Activated CD8-positive, alpha-beta memory T cell treated with anti-CD3 and anti-CD28 coated beads, Interleukin-2, amount 10 ng/mL, durations not matched to agents 7 days and 5 days (primary cell): ENCODE data around the gene FAM163B. TPM values are rescaled to one million over a fixed set of nuclear protein-coding genes. Genes with fewer than 3 reads are reported as not detected.

Source experiments
- ATAC-seq: fragments of 150-1000 bp; cut with Tn5 transposase; one replicate; pipeline ENCODE4 v1.10.0; 2021; ENCODE audit warnings: moderate library complexity
- CTCF ChIA-PET: fragments of 350-600 bp; sonication (Branson Sonifier 250); formaldehyde crosslinking; loops from one replicate; lab custom pipeline; 2021; ENCODE audit warnings: antibody characterized with exemption; lab: Charles Lee
- DNase-seq: peaks from one replicate; pipeline ENCODE4 v3.0.0-alpha.2; 2020
- H3K27ac Mint-ChIP-seq: one replicate; pipeline ENCODE4 v1.8.0; 2021; ENCODE audit warnings: mild to moderate bottlenecking, mixed read lengths
- H3K27me3 Mint-ChIP-seq: one replicate; pipeline ENCODE4 v1.8.0; 2021; ENCODE audit warnings: mixed read lengths
- H3K36me3 Mint-ChIP-seq: one replicate; pipeline ENCODE4 v1.8.0; 2021; ENCODE audit warnings: mild to moderate bottlenecking, mixed read lengths
- H3K4me1 Mint-ChIP-seq: one replicate; pipeline ENCODE4 v1.8.0; 2021; ENCODE audit warnings: mixed read lengths
- H3K4me3 Mint-ChIP-seq: one replicate; pipeline ENCODE4 v1.8.0; 2021; ENCODE audit warnings: mild to moderate bottlenecking, moderate library complexity, mixed read lengths
- H3K9me3 Mint-ChIP-seq: one replicate; pipeline ENCODE4 v1.8.0; 2022; ENCODE audit warnings: low read depth, mixed read lengths
- total RNA-seq, 2 experiments: library from RNA; stranded (reverse); gene quantifications; one replicate each; pipeline ENCODE4 v1.2.3, GENCODE V29; 2021

The FAM163B gene
- total RNA-seq = not detected

DNA sequence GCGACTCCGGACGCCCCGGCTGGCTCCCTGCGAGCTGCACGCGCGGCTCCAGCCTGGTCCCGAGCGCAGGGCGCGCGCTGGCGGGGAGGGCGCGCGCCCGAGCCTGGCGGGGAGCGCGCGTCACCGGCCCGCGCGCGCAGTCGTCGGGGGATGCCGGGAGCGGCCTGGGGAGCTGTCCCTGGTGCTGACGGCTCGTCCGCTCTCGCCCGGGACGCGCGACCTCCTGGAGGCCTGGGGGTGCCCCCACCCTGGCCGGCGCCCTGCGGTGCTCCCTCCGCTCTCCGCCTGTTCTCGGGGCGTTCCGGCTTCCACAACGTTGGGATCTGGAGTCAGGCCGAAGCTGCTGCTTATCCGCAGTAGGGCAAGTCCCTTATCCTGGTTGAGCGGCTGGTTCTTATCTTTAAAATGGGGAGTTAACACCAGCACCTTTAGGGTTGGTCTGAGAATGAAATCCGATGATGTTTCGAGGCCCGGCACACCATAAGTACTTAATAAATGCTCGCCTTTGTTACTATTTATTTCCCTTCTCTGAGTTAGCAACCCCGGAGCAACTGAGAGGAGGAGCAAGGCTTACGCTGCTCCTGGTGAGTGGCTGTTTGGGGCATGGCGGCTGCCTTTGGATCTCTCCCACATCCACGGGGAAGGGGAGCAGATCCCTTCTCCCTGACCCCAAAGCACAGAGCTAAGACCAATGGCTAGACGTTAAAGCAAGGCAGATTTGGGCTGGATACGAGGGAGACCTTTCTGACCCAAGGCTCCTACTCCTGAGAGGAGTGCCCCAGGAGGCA lies at the start of gene FAM163B:
FAM163B (minus strand) TSS at position 79 of the 788 bp plus-strand sequence. CDS start 29,166 bp downstream, outside the sequence.
- CTCF ChIA-PET = interaction anchor here (0.6 to 0.8 kb wide), 3 partner anchors 16 to 173 kb away, joined by 3 read pairs; no protein-coding TSS in a partner anchor
- Mint-ChIP-seq H3K4me1 (peaks cover 5% of the 10 kb centered on the region), H3K27ac (no peak within 1 kb of the TSS), H3K36me3 (no peaks in the 10 kb centered on the region), H3K9me3 (no peaks in the 10 kb centered on the region), H3K27me3 (peaks cover 53% of the 10 kb centered on the region), H3K4me3 (no peak within 1 kb of the TSS)
- DNase-seq = no peak
- ATAC-seq = peak; percentile 51

DNA sequence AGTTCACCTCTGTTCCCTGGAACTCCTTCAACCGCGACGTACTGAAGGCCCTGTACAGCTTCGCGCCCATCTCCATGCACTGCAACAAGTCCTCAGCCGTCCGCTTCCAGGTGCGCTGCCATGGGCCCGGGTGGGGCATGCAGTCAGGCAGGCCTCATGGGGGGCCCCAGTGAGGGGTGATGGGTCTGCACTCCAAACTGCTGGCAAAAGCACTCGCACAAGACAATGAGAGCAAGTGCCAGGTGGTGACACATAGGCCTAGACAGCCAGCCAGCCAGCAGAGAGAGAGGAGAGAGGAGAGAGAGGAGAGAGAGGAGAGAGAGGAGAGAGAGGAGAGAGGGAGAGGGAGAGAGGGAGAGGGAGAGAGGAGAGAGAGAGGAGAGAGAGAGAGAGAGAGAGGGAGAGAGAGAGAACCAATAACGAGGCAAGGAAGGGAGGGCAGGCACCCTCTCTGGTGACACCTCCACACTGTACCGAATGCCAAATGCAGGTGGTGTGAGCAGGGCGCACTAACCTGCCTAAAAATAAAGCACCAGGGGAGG lies 48.0 kb upstream of the FAM163B start:
- no peak for DNase-seq
- Mint-ChIP-seq H3K9me3 (no peaks in the 10 kb centered on the region), H3K36me3 (no peaks in the 10 kb centered on the region), H3K27me3 (peaks cover 60% of the 10 kb centered on the region), H3K27ac (no peak overlapping the region), H3K4me3 (no peak overlapping the region), H3K4me1 (no peaks in the 10 kb centered on the region)
- CTCF ChIA-PET = interaction anchor here (0.9 to 1.9 kb wide), 6 partner anchors 10 to 125 kb away, joined by 3 to 6 read pairs (median 4); no protein-coding TSS in a partner anchor
- no peak for ATAC-seq

DNA sequence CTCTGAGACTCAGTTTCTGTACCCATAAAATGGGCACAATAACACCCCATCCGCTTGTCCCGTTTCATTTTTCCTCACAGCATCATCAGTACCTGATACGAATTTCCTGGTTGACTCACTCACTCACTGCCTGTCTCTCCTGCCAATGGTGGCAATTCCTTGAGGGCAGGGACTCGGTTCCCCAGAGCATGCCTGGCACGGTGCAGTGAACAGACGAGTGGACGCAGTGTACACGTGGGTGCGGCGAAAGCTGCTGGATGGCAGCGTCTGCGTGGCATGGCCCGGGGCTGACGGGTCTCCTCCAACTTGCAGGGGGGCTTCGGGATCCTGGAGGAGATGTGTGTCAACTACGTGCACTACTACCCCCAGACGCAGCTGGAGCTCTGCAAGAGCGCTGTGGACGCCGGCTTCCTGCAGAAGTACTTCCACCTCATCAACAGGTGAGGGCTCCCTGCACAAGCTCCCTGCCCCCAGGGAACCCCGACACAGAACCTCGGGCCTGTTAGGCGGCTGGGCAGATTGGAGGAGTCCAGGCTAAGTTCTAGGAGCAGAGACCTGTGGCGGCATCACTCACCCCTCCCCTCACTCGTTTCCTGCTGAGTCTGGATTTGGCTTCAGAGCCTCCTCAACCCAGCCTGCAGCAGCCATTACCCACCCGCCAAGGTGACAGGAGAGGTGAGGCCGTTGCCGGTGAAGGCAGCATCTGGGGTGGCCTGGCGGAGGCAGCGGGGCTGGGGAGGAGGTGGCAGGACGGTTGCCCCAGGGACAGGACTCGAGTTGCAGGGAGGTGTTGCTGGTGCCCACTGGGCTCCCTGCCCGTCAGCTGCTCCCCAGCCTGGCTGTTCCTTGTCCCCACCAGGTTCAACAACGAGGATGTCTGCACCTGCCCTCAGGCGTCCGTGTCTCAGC lies 47.3 kb upstream of the FAM163B start:
- no peak overlapping the region for H3K4me3 Mint-ChIP-seq

DNA sequence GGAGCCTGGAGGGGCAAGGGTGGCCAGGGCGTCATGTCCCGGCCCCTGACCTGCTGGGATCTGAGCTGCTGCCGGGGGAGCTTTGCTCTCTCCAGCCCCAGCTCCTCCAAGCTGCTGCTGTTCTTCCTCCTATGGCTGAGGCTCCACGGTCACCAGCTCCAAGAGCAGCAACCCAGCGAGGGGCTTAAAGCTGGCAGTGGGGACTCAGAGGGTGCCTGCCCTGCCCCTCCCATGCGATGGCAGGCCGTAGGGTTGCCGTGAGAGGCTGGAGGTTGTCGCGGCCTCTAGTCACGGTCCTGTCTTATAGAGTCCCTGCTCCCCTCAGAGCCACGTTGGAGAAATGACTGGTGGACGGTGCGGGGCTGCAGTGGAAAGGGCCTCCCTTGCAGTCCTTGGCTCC lies 46.5 kb upstream of the FAM163B start:
- CTCF ChIA-PET = interaction anchor here (1.1 to 2.2 kb wide), 5 partner anchors 9 to 87 kb away, joined by 3 to 6 read pairs (median 4); no protein-coding TSS in a partner anchor
- Mint-ChIP-seq H3K36me3 (no peaks in the 10 kb centered on the region), H3K9me3 (no peaks in the 10 kb centered on the region), H3K27ac (no peak overlapping the region), H3K4me1 (no peaks in the 10 kb centered on the region), H3K27me3 (peaks cover 60% of the 10 kb centered on the region), H3K4me3 (no peak overlapping the region)
- DNase-seq = no peak
- no peak for ATAC-seq

More for the DNA sequence above, 47.3 kb upstream of the FAM163B start:
- H3K27me3 Mint-ChIP-seq = peaks cover 60% of the 10 kb centered on the region
- ATAC-seq = peak; percentile 44
- CTCF ChIA-PET = interaction anchor here (1.1 to 1.9 kb wide), 5 partner anchors 9 to 126 kb away, joined by 3 to 6 read pairs (median 4); no protein-coding TSS in a partner anchor
- peak; percentile 48 for DNase-seq
- H3K36me3 Mint-ChIP-seq = no peaks in the 10 kb centered on the region
- H3K4me1 Mint-ChIP-seq = no peaks in the 10 kb centered on the region
- no peaks in the 10 kb centered on the region for H3K9me3 Mint-ChIP-seq
- no peak overlapping the region for H3K27ac Mint-ChIP-seq

DNA sequence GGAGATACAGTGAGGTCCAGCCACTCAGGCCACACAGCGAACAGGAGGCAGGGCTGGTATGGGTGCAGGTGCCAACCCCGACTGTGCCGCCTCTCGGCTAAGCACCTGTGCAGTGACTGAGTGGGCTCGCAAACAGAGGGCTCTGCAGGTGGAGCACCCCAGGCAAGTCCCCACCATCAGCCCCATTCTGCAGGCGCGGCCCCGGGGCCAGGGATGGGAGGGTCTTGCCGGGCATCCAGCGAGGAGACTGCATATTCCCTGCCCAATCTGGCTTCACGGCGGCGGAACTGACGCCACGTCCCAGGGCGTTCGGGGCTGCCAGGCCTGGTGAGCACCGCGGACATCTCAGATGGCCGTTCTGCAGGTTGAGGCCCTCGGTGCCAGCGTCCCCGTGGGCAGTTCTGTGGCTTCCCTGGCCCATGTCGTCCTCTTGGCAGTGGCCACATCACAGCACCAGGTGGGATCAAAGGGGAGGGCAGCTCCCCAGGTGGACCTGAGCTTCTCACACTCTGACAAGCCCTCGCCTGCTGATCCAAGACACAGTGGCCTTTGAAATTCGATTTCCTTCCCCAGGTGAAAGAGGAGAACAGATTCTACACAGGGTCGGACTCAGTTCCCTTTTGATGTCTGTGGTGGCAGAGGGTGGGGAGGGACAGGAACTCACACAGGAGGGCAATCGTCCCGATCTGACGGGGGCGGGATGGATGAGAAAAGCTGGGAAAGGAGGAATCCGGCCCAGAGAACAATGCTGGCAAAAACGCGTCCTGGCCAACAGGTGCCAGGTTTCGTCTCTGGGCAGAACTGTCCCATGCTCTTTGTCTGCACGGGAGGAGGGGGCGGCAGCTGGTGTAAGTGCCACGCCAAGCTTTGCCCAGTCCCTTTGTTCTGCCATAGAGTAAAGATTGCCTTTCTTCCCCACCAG lies 45.8 kb upstream of the FAM163B start:
- ATAC-seq (no peak), DNase-seq (no peak)
- H3K4me1 Mint-ChIP-seq = no peaks in the 10 kb centered on the region
- CTCF ChIA-PET = interaction anchor here (0.5 to 2.2 kb wide), 6 partner anchors 20 to 274 kb away, joined by 3 to 6 read pairs (median 4); no protein-coding TSS in a partner anchor
- no peaks in the 10 kb centered on the region for H3K36me3 Mint-ChIP-seq
- H3K27ac Mint-ChIP-seq = no peak overlapping the region
- H3K9me3 Mint-ChIP-seq = no peaks in the 10 kb centered on the region
- peaks cover 56% of the 10 kb centered on the region for H3K27me3 Mint-ChIP-seq
- no peak overlapping the region for H3K4me3 Mint-ChIP-seq

DNA sequence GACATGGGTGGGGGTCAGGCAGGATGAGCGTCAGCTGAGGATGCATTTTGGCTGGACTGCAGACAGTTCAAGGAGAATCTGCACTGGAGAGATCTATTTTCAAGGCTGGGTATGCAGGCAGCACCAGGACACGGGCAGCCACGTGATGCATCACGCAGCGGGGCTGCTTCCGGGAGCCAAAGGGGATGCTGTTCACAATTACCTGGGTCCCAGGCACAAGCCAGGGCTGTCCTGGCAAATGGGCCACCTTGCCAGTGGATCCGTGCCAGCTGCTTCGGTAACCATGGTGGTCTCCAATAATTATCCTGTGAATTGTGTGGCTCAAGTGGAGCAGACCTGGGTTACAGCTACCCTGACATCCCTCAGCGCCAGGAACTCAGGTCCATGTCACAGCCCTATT lies 44.4 kb upstream of the FAM163B start:
- no peaks in the 10 kb centered on the region for H3K4me1 Mint-ChIP-seq
- peaks cover 48% of the 10 kb centered on the region for H3K27me3 Mint-ChIP-seq
- no peak for ATAC-seq
- no peaks in the 10 kb centered on the region for H3K9me3 Mint-ChIP-seq
- H3K27ac Mint-ChIP-seq = no peak overlapping the region
- no peak overlapping the region for H3K4me3 Mint-ChIP-seq
- DNase-seq = no peak
- CTCF ChIA-PET = interaction anchor here (1.1 to 2.2 kb wide), 4 partner anchors 48 to 128 kb away, joined by 3 to 6 read pairs (median 3); no protein-coding TSS in a partner anchor
- H3K36me3 Mint-ChIP-seq = no peaks in the 10 kb centered on the region

GRCh38 chr9:133650026-133650425 lies 40.8 kb upstream of the FAM163B start:
- DNase-seq = no peak
- ATAC-seq = no peak
- H3K27me3 Mint-ChIP-seq = peaks cover 14% of the 10 kb centered on the region
- H3K27ac Mint-ChIP-seq = no peak overlapping the region
- CTCF ChIA-PET = interaction anchor here (0.8 to 0.9 kb wide), 2 partner anchors 66 to 345 kb away, joined by 3 read pairs; no protein-coding TSS in a partner anchor
- no peaks in the 10 kb centered on the region for H3K4me1 Mint-ChIP-seq
- H3K9me3 Mint-ChIP-seq = no peaks in the 10 kb centered on the region
- no peaks in the 10 kb centered on the region for H3K36me3 Mint-ChIP-seq
- no peak overlapping the region for H3K4me3 Mint-ChIP-seq

DNA sequence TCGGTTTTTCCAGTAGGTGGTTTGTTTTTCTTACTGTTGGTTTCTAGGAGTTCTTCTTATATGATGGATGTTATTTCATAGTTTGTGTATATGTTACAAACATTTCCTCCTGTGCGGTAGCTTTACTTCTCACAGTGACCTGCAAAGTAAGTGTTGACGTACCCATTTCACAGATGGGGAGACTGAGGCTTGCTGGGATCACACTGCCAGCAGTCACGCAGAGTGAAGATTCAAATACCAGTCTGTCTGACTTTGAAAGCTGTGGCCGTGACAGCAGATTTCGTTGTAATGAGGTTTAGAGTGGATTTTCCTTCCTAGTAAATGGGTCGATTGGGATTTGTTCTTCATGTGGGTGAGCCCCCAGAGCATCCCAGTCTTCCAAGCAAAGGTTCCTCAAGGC lies 40.0 kb upstream of the FAM163B start:
- no peaks in the 10 kb centered on the region for H3K9me3 Mint-ChIP-seq
- CTCF ChIA-PET = no interaction called here
- H3K27ac Mint-ChIP-seq = no peak overlapping the region
- no peak for ATAC-seq
- peaks cover 8% of the 10 kb centered on the region for H3K27me3 Mint-ChIP-seq
- H3K4me3 Mint-ChIP-seq = no peak overlapping the region
- H3K4me1 Mint-ChIP-seq = no peaks in the 10 kb centered on the region
- DNase-seq = no peak
- H3K36me3 Mint-ChIP-seq = no peaks in the 10 kb centered on the region

GRCh38 chr9:133647765-133648469 lies 38.7 kb upstream of the FAM163B start:
- Mint-ChIP-seq H3K27me3 (peaks cover 3% of the 10 kb centered on the region), H3K4me3 (no peak overlapping the region), H3K27ac (no peak overlapping the region), H3K36me3 (no peaks in the 10 kb centered on the region), H3K4me1 (no peaks in the 10 kb centered on the region), H3K9me3 (no peaks in the 10 kb centered on the region)
- ATAC-seq (no peak), DNase-seq (no peak)
- CTCF ChIA-PET = interaction anchor here (1.1 kb wide), 2 partner anchors 9 to 79 kb away, joined by 3 to 5 read pairs; no protein-coding TSS in a partner anchor

- peaks cover 3% of the 10 kb centered on the region for H3K27me3 Mint-ChIP-seq
- H3K4me3 Mint-ChIP-seq = no peak overlapping the region
- no peaks in the 10 kb centered on the region for H3K36me3 Mint-ChIP-seq
- CTCF ChIA-PET = interaction anchor here (1.1 kb wide), 1 partner anchor 9 kb away, joined by 3 read pairs; no protein-coding TSS in a partner anchor
- H3K27ac Mint-ChIP-seq = no peak overlapping the region
- DNase-seq = no peak
- H3K9me3 Mint-ChIP-seq = no peaks in the 10 kb centered on the region
- ATAC-seq = no peak
- H3K4me1 Mint-ChIP-seq = no peaks in the 10 kb centered on the region
Measured at GRCh38 chr9:133647148-133647547, 38.0 kb upstream of the FAM163B start.

DNA sequence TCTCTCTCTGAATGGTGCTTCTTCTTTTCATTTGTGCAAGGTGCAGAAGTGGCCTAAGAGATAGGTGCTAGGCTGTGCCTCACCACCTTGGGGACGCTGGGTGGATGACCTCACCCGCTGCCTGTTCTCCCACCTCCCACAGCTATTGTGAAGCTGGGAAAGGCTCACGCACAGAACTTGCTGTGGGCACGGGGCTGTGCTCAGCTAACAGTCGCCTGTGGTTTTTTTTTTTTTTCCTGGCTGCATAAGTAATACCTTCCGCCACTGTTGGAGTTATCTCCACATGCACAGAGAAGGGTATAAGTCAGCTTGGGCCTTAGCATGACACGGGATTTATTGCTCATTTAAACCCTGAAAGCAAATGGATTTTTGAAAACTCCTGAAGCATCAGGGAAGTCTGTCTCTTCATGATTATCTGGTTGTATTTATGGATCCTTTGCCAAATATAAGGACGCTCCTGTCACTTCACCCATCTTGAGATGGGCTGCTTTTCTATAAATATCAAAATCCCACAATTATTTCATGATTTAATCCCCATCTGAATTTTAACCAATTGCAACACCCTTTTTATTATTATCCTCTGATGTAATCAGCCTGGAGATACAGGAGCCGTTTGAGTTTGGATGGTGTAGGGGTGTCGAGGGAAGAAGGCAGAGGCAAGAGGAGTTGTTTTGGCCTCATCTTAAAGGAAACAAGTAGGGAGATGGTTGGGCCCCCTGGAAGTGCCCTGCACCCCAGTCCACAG lies 36.0 kb upstream of the FAM163B start:
- Mint-ChIP-seq H3K4me3 (no peak overlapping the region), H3K9me3 (no peaks in the 10 kb centered on the region), H3K4me1 (no peaks in the 10 kb centered on the region), H3K36me3 (no peaks in the 10 kb centered on the region), H3K27ac (no peak overlapping the region), H3K27me3 (peaks cover 3% of the 10 kb centered on the region)
- CTCF ChIA-PET = no interaction called here
- DNase-seq = no peak
- no peak for ATAC-seq
